Eye (tissue), 1 donor: ENCODE measurements around the gene GRAMD2A.

Experiments used
- DNase-seq: peaks from one replicate; pipeline ENCODE4 v3.0.0-alpha.2; 2015

Gene GRAMD2A

DNA sequence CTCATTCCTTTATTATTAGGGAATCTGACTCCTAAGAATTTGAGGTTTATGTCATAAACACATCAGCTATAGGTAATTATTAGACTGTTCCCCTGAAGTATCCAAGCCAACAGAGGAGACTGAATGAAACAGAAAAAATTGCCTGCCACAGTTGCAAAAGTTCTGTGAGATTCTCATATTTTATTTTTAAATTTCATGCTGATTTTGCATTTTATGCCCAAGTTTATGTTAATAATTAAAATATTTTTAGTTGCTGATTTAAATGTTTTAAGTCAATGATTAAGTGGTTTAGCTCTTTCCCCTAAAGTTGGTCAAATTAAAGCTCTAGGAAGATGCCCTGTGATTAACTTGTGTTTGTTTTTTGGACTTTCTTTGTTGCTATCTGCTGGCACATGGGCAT is 69.2 kb downstream of the GRAMD2A start:
- DNase-seq = no peak

DNA sequence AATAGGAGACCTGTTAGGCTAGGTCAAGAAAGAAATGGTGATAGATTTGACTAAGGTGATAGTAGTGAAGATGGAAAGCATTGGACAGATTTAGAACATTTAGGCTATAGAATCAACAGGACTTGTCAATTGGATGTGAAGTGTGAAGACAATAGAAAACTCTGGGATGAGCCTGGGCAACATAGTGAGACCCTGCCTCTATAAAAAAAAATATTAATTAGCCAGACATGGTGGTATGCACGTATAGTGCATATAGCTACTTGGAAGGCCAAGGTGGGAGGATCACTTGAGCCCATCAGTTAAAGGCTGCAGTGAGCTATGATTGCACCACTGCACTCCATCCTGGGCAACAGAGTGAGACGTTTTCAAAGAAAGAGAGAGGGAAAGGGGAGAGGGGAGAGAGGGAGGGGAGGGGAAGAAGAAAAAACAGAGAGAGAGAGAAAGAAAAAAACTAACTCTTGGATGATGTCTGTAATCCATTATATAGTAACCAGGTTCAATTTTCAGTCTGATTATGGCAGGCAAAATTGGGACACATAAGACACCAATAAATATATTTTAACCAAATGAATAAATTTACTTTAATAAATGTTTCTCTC is 69.8 kb downstream of the GRAMD2A start:
- DNase-seq = no peak

DNA sequence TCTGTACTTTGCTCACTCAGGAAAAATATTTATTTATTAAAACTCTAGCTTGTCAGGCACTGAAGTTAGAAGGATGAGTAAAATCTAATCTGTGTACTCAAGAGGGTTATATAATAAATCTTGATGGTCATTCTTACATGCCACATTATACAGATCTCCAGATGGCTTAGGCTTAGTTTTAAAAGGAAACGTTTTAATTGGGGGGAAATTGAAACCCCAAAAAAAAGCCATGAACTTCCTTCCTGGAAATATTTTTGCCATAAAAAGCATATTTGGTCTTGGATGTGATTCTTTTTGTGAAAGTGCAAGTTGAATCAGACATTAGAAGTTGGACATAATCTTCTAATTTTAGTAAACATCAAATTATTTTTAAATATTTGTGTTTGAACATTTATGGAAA is 73.4 kb downstream of the GRAMD2A start:
- DNase-seq = no peak

DNA sequence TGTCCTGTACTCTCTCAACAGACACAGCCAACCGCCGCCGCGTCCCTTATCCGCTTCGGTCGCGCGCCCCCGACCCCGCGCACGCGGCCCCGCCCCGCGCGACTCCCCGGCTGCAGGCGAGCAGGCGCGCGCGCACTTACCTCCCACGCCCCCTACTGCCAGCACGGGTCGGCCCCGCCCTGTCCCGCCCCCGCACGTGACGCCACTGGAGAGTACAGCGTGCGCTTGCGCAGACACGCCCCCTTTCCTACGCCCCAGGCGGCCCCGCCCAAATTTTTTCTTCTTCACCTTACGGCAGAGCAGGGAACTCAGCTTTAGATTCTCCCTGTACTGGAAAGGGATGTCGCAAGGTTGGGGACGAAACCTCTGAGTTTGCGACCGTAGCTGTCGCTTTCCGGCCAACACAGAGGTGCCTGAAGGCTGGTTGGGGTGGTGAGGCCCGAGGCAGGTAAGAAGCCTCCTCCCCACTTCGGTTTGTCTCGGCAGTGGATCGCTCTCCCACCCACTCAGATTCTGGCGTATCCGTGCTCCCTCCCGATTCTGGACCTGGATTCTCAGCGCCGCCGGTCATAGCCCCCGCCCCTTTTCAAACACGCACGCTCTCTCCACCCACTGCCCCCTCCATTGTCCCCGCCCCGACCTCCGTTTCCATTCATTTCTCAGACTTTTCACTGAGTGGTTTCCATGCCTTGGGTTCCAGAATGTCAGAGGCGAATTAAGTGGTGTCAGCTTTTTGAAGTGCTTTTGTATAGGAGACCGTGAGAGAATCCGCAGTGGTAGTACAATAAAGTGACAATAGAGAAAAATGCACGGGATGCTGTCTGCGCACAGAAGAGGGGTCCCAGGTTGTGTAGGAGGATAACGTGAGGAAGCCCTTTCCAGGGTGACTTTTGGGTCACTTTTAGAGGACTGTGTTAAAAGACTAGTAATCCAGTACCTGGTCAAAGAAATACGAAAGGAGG is 79.3 kb downstream of the GRAMD2A start, which contains the start of the genes MYO9A and SENP8:
Gene MYO9A, minus strand, starts transcription at position 134 of the 962 bp plus-strand sequence. CDS start 71,587 bp downstream, outside the sequence.
Gene SENP8, plus strand, starts transcription at position 387 of the 962 bp plus-strand sequence. CDS start 21,221 bp downstream, outside the sequence.
- DNase-seq = peak; percentile 99

DNA sequence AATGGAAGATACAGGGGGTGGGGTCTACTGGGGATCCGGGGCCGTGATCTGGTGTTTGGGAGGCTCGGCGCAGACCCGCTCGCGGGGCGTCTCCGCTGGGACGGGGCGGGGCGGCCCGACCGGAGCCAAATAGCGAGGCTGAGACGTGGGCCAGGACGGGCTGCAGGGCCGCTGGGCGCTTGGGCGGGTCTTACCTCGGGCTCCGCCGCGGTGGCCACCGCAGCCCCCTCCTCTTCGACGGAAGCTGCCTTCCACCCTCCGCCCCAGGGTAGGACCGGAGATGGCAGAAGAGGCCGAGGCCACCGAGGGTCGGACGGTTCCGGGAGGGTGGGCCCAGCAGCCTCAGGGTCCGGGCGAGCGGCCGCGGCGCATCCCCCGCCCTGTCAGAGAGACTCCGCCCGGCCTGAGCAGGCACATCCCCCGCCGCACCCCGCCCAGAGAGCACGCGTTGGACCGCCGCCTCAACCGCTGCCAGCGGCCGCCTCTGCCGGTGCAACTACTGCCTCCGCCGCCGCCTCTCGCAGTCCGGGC is 80.0 kb downstream of the GRAMD2A start:
- peak; percentile 82 for DNase-seq

DNA sequence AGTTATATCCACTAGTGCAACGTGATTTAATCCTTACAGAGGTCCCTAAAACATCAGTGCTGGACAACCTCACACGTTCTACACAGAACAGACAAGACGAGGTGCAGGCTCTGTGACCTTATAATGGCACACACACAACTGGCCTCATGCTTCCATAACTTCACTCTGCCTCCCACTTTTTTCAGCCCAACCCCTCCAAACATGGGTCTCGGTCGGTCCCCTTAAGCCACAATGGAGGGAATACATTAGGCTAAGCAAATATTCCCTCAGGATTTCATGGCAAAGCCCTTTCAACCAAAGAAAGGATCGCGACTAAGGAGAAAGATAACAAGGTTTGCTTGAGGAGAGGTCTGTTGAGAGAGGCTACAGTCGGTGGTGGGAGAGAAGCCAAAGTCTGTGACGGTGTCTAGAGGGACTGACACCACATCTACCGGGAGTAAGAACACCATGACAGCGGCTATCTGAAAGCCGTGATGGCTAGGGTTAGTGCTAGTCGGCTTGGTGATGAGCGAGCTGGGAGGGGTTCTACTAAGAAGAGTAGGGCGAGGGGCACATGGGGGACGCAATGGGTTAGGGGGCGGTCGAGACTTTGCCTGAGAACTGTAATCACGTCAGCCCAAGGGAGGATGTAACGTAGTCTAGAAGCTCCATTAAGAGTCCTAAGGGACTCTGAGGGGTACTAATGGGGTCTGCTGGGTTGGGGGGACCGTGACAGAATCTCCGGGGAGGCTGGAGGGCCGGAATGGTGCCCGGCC is 80.7 kb downstream of the GRAMD2A start:
- DNase-seq = peak; percentile 87

DNA sequence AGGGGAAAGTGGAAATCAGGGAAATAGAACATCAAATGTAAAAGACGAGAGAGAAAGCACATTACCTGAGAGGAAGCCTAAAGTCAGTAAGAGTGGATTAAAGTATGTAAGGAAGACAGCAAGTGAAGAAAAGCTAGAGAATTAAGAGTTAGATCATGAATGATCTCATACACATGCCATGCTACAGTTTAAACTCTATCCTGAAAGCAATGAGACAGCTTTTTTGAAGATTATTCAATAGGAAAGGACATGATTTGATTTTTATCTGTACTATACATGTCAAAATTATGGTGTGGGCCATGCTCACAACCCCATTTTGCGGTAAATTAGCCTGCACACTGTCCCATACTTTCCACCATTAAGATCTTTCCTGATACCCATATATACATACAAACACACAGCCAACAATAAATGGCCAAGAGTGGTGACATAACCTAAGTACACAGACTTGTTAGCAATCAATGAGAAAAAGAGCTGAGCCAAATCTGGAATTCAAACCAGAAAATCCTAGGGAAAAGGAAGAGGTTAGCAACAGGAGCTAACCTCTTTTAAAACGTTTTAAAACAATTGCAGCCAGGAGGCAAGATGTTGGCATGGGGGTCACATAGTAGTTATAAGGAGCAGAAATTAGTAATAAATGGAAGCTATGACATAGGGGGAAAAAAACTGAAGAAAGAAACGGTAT is 84.1 kb downstream of the GRAMD2A start:
- no peak for DNase-seq

DNA sequence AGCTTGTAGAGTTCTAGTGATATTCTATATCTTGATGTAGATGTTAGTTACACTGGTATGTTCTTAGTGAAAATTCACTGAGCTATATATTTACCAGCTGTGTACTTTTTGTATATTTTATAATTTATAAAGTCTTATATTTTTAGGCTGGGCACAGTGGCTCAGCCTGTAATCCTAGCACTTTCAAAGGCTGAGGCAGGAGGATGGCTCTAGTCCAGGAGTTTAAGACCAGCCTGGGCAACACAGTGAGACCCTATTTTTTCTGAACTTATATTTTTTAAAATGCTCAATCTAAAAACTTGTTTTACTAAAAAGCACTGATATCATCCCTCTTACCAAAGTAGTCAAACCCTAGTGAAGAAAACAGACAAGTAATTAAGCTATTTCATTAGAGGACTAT is 84.8 kb downstream of the GRAMD2A start:
- DNase-seq = no peak

DNA sequence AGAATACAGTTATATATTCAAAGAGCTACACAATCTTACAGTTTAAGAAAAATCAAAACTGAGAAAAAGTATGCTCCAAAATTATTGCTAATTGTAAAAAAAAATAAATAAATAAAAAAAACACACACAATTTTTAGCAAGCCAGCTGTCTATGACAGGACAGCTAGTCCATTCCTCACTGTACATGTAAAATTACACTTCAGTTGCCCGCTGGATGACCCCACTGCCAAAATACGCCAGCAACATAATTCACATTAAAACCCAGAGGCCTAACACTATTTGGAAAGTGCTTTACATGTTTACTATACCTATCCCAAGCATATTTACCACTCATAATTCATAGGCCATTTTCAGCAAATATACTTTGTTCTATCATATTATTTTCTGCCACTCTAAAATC is 85.5 kb downstream of the GRAMD2A start:
- DNase-seq = no peak

DNA sequence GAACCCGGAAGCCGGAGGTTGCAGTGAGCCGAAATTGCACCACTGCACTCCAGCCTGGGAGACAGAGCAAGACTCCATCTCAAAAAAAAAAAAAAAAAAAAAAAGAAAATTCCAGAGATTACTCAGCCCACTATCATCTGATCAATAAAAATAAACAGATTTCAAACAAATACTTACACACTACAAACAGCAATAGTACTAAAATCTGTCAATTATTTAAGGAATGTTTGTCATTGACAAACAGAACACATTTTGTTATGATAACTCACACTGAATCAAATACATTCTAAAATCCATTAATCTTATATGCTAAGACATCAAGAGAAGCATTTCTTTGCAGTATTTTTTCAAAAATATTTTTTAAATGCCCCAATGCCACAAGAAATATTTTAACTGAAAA is 87.2 kb downstream of the GRAMD2A start:
- DNase-seq = no peak
